ENCODE results near the gene NEURL1.

Gene NEURL1

DNA sequence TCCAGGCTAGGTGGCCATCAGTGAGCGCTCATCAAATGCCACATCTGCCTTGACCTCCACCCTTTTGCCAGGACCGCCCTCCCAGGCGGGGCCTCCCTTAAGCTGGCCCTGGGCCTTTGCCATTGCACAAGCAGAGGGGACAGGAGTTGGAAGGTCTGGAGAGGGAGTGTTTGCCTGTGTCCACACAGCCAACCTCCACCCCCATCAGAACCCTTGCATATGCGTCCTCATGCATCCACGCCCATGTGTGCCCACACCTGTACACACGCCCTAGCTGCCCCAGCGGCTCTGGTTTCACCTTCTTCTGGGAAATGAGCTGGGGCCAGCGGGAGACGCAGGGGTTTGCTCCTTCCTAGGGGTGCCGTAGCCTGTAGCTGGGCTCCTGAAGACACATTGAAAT, 64.0 kb downstream of the NEURL1 start:
- in situ Hi-C loops (cut with MboI; ENCODE audit: low sequenced_read_pairs), result no loop called here

DNA sequence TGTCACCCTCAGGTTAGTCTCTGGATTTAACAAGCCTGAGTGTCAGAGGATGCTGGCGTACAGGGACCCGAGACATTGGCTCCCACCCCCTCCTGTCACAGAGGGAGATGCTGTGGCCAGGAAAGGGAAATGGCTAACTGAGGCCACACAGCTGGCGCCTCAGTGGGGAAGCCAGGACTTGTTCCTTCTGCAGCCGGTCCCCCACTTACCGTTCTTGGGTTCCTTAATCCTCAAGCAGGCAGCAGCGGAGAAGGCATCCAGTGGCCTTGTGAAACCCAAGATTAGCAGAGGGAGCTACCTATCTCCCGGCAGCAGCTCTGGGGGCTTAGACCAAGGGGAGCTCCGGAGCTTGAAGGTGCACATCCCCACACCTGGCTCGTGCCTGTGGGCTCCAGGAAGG, 65.4 kb downstream of the NEURL1 start:
- in situ Hi-C loops (cut with MboI; ENCODE audit: low sequenced_read_pairs), result no loop called here

GRCh38 chr10:103559776-103560175, 66.3 kb downstream of the NEURL1 start:
- in situ Hi-C loops (cut with MboI; ENCODE audit: low sequenced_read_pairs), result no loop called here

DNA sequence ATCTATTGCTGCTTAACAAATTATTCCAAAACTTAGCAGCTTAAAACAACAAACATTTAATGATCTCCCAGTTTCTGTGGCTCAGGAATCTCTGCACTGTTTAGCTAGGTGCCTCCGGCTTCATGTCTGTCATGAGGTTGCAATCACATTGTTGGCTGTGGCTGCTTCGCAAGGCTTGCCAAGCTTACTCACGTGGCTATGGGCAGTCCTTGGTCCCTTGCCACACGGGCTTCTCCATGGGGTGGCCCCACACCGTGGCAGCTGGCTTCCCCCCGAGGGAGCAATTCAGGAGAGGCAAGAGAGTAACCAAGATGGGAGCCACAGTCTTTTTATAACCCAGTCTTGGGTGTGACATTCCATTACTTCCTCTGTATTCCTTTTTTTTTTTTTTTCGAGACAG, 67.4 kb downstream of the NEURL1 start:
- in situ Hi-C loops (cut with MboI; ENCODE audit: low sequenced_read_pairs), result no loop called here

- in situ Hi-C loops (cut with MboI; ENCODE audit: low sequenced_read_pairs), result no loop called here
Observed at GRCh38 chr10:103562383-103562782, 68.9 kb downstream of the NEURL1 start.

- in situ Hi-C loops (cut with MboI; ENCODE audit: low sequenced_read_pairs), result no loop called here
Observed at GRCh38 chr10:103563231-103564115, 70.0 kb downstream of the NEURL1 start.

- in situ Hi-C loops (cut with MboI; ENCODE audit: low sequenced_read_pairs), result no loop called here
Observed at GRCh38 chr10:103564116-103564501, 70.6 kb downstream of the NEURL1 start.

- in situ Hi-C loops (cut with MboI; ENCODE audit: low sequenced_read_pairs), result no loop called here
Observed at GRCh38 chr10:103564776-103565520, 71.4 kb downstream of the NEURL1 start.

- in situ Hi-C loops (cut with MboI; ENCODE audit: low sequenced_read_pairs), result no loop called here
Observed at GRCh38 chr10:103566536-103566935, 73.0 kb downstream of the NEURL1 start.

DNA sequence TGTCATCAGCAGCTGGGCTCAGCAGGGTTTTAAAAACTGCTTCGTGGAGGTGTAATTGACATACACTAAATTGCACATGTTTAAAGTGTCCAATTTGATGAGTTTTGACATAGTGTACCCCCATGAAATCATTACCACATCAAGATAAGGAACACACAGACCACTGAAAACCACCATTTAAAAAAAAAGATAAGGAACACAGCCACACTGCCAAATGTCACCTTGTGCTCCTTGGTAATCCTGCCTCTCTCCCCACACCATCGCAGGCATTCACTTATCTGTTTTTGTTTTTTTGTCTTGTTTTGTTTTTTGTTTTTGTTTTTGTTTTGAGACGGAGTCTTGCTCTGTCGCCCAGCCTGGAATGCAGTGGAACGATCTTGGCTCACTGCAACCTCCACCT, 75.0 kb downstream of the NEURL1 start:
- in situ Hi-C loops (cut with MboI; ENCODE audit: low sequenced_read_pairs), result no loop called here

DNA sequence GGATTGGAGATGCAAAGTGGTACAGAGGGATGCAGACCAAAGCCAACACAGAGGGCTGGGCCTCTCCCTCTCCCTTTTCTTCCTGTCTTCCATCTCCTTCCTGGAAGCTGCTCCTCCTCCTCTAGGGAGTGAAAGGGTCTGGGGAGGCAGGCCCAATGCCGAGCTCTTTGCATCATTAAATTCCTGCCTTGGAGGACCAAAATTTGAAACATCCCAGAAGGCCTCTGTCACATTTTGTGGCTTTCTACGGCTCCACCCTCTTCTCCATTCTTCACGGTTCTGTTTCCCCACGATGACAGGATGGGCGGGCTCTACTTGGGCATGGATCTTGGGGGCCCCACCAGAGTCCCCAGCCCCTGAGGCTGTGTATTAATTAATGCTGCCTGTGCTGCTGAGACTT, 76.4 kb downstream of the NEURL1 start:
- in situ Hi-C loops (cut with MboI; ENCODE audit: low sequenced_read_pairs), result no loop called here

DNA sequence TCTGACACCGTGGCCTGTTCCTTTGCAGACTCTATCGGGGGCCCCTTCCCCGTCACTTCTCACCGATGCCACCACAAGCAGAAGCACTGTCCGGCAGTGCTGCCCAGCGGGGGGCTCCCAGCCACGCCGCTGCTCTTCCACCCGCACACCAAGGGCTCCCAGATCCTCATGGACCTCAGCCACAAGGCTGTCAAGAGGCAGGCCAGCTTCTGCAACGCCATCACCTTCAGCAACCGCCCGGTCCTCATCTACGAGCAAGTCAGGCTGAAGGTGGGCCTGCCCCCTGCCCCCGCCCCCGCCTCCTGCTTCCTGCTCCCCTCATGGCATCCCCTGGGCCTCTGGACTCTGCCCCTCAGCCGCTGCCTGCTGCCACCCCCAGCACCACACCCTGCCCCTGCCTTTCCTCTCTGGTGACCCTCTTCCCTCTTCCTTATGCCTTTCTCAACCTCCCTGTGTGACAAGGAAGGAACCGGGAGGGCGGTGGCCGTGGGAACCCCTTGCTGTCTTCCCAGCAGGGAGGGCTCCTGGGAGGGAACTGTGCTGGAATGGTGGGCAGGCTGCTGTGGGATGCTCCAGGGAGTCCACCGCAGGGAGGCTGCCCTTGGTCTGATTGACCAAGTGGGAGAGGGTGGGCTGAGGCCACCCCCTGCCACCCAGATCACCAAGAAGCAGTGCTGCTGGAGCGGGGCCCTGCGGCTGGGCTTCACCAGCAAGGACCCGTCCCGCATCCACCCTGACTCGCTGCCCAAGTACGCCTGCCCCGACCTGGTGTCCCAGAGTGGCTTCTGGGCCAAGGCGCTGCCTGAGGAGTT, 77.5 kb downstream of the NEURL1 start:
- in situ Hi-C loops (cut with MboI; ENCODE audit: low sequenced_read_pairs), result no loop called here

GRCh38 chr10:103571656-103571975, 78.1 kb downstream of the NEURL1 start:
- in situ Hi-C loops (cut with MboI; ENCODE audit: low sequenced_read_pairs), result no loop called here

GRCh38 chr10:103572347-103573204, 79.1 kb downstream of the NEURL1 start:
- in situ Hi-C loops (cut with MboI; ENCODE audit: low sequenced_read_pairs), result no loop called here

DNA sequence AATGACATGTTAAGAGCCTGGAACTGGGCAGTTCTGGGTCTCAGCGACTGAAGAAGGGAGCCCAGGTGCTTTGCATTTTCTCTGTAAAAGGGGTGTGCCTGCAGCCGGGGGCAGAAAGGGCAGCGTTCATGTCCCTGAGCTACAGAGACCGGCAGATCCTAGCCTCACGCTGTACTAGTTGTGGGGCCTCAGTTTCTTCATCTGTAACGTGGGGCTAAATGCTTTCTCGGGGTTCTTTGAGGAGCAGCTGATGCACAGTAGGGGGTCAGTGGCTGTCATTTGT, 79.6 kb downstream of the NEURL1 start:
- in situ Hi-C loops (cut with MboI; ENCODE audit: low sequenced_read_pairs), result no loop called here

- in situ Hi-C loops (cut with MboI; ENCODE audit: low sequenced_read_pairs), result no loop called here
Observed at GRCh38 chr10:103574097-103575061, 80.9 kb downstream of the NEURL1 start.

DNA sequence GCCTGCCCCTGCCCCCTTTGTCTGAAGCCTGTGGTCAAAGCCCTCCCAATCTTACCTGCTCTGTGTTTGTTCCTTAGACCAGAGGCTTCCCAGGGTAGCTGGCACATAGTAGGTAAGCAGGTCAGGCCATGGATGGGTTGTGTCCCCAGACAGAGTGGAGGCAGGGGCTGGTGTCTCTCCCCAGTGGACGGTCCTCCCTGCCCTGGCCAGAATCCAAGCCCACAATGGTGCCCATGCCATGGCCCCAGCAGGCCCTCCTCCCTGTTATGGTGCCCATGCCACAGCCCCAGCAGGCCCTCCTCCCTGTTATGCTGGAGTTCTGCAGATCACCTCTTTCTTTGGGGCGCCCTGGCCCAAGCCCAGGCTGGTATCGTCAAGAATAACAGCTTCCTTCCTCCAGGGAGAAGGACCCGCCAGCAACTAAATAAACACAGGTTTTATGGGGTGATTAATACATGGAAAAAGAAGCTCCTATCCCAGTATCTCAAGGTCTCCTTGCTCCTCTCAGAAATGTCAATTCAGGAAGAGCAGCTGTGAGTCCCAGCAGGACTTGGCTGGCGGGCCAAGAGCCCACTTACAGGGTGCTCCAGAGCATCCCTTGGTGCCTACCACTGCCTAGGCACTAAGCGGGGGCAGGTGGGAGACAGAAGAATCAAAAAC, 82.0 kb downstream of the NEURL1 start:
- in situ Hi-C loops (cut with MboI; ENCODE audit: low sequenced_read_pairs), result no loop called here

- in situ Hi-C loops (cut with MboI; ENCODE audit: low sequenced_read_pairs), result no loop called here
Observed at GRCh38 chr10:103576076-103576471, 82.6 kb downstream of the NEURL1 start.

DNA sequence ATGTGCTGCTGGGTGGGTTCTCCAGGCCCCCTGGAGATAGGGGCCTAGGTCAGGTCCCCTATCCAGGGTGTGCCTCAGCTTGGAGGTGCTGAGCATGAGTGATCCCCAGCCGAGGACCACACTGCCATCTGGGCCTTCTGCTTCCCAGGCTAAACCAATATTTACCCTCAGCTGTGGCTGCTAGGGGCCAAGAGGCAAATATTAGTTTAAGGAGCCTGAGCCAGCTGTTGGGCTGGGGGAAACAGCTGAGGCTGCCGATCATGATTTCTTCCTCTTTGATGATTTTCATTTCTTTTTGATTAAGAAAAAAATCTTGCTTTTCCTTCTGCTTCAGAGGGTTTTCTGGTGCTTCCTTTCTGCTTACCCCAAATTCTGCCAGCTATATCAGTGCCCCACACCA, 83.4 kb downstream of the NEURL1 start:
- in situ Hi-C loops (cut with MboI; ENCODE audit: low sequenced_read_pairs), result no loop called here

All from HL-60/S4 treated with retinoic acid at 250 ng/mL for 4 days and 3 days (cell line).